Osteoblast (primary cell): ENCODE data around the gene EFNA2. TPM values are rescaled to one million over a fixed set of nuclear protein-coding genes. Genes with fewer than 3 reads are reported as not detected.

Experiments
- DNase-seq: peaks from one replicate; pipeline ENCODE4 v3.0.0; 2011; ENCODE audit warnings: low spot score, mixed read lengths; ENCODE audit not compliant: insufficient read length; ENCODE audit errors: missing footprints
- H2AFZ ChIP-seq: 2 replicates; pipeline ENCODE4 v1.6.0; 2011; ENCODE audit warnings: mild to moderate bottlenecking, low read length
- H3K27ac ChIP-seq: 2 replicates; pipeline ENCODE4 v1.5.1; 2011; ENCODE audit warnings: mild to moderate bottlenecking, low read depth, low read length, moderate library complexity
- H3K27me3 ChIP-seq: 2 replicates; pipeline ENCODE4 v1.6.0; 2012; ENCODE audit warnings: mild to moderate bottlenecking, control low read depth, inconsistent platforms, low read length, moderate library complexity; ENCODE audit not compliant: insufficient read depth
- H3K36me3 ChIP-seq: 2 replicates; pipeline ENCODE4 v1.5.1; 2011; ENCODE audit warnings: mild to moderate bottlenecking, low read length, control low read depth, moderate library complexity; ENCODE audit not compliant: insufficient read depth
- H3K4me1 ChIP-seq: 2 replicates; pipeline ENCODE4 v1.5.1; 2011; ENCODE audit warnings: mild to moderate bottlenecking, low read length, control low read depth, moderate library complexity; ENCODE audit not compliant: insufficient read depth
- H3K4me2 ChIP-seq: 2 replicates; pipeline ENCODE4 v1.6.0; 2011; ENCODE audit warnings: mild to moderate bottlenecking, low read length; ENCODE audit not compliant: insufficient read depth
- H3K4me3 ChIP-seq: fragments of 200-600 bp; sonication (generic); 3 replicates; pipeline ENCODE4 v1.5.1; 2012; ENCODE audit warnings: mild to moderate bottlenecking, low read length, inconsistent platforms; ENCODE audit not compliant: insufficient read depth
- H3K79me2 ChIP-seq: 2 replicates; pipeline ENCODE4 v1.6.0; 2012; ENCODE audit warnings: mild to moderate bottlenecking, low read length, control low read depth, inconsistent platforms; ENCODE audit not compliant: insufficient read depth
- H3K9me3 ChIP-seq: 2 replicates; pipeline ENCODE4 v1.5.1; 2011; ENCODE audit warnings: low read depth, low read length, control low read depth
- H4K20me1 ChIP-seq: 2 replicates; pipeline ENCODE4 v1.6.0; 2012; ENCODE audit warnings: mild to moderate bottlenecking, low read length, control low read depth; ENCODE audit not compliant: insufficient read depth
- CTCF ChIP-seq: IDR thresholded peaks from 2 replicates; pipeline ENCODE4 v1.5.1; 2011; ENCODE audit warnings: mild to moderate bottlenecking, low read depth, low read length, moderate library complexity; ENCODE audit errors: extremely low read depth
- total RNA-seq: library from RNA; depleted of rRNA; stranded (reverse); fragments of >200 nt; gene quantifications from 2 replicates; pipeline ENCODE4 v1.2.3, GENCODE V29; 2012

Gene EFNA2
- total RNA-seq, 1 donor, result not detected

DNA sequence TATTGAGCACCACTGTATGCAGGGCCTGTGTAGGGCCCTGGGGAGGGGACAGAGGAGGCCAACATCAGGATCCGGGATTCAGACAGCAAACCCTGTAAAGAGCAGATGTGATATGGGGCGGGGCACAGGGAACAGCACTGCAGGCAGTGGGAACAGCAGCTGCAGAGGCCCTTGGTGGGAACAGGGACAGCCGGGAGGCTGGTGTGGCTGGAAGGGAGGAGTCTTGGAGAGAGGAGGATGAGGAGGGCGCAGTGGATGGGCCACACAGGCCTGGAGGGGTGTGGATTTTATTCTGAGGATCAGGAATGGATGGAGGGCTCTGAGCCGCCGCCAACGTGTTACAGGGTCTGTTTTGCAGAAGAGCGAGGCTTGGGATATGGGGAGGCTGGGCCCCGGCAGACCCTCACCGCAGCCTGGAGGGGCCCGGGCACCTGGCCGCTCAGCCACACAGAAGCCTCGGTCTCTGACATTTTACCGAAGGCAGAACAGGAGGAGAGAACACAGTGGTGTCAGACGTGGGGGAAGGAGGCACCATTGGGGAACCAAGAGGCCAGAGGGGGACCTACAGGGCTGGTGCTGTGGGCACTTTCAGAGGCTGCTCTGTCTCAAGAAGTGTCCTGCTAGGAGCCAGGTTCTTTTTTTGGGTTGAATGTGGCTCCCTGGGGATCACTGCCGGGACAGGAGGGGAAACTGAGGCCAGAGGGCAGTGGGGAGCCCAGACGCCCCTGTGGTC is 6.9 kb downstream of the EFNA2 start:
- Histone ChIP-seq H3K36me3 (no peaks in the 10 kb centered on the region), H3K4me2 (no peak overlapping the region), H3K9me3 (no peaks in the 10 kb centered on the region), H4K20me1 (no peaks in the 10 kb centered on the region), H3K27ac (no peak overlapping the region), H3K27me3 (peaks cover 10% of the 10 kb centered on the region), H3K4me1 (no peaks in the 10 kb centered on the region), H3K79me2 (no peaks in the 10 kb centered on the region), H3K4me3 (no peak overlapping the region), H2AFZ (no peak overlapping the region)
- peak; percentile 94 for DNase-seq
- no peak for TF ChIP-seq CTCF

GRCh38 chr19:1293782-1294604 is 8.3 kb downstream of the EFNA2 start:
- no peak for DNase-seq

DNA sequence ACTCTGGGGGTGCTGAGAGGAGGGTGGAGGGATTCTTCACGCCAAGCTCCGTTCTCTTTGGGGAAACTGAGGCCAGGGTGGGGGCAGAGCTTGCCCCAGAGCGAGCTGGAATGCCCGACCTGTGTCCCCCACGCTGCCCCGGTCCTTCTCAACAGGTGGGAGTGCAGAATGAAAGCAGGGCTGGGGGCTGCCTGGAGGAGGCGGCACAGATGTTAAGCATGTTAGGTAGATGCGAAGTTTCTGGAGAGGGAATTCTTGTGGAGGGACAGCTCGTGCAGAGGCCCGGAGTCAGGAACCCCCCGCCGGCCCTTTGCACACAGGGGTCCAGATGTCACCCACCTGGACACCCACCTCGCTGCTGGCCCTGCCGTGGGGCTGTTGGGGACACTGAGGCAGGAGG is 9.0 kb downstream of the EFNA2 start:
- Histone ChIP-seq H3K4me1 (no peaks in the 10 kb centered on the region), H2AFZ (no peak overlapping the region), H3K27me3 (peaks cover 5% of the 10 kb centered on the region), H3K9me3 (no peaks in the 10 kb centered on the region), H4K20me1 (no peaks in the 10 kb centered on the region), H3K79me2 (no peaks in the 10 kb centered on the region), H3K4me3 (no peak overlapping the region), H3K4me2 (no peak overlapping the region), H3K27ac (no peak overlapping the region), H3K36me3 (no peaks in the 10 kb centered on the region)
- no peak for DNase-seq
- TF ChIP-seq CTCF, result no peak

More at GRCh38 chr19:1293782-1294604, 8.3 kb downstream of the EFNA2 start:
- H3K4me1 ChIP-seq, result no peaks in the 10 kb centered on the region
- H3K27me3 ChIP-seq, result peaks cover 5% of the 10 kb centered on the region
- no peaks in the 10 kb centered on the region for H3K9me3 ChIP-seq
- no peak overlapping the region for H3K4me2 ChIP-seq
- no peak overlapping the region for H3K27ac ChIP-seq
- no peaks in the 10 kb centered on the region for H3K36me3 ChIP-seq
- no peak for TF ChIP-seq CTCF
- no peaks in the 10 kb centered on the region for H4K20me1 ChIP-seq
- no peak overlapping the region for H3K4me3 ChIP-seq
- no peaks in the 10 kb centered on the region for H3K79me2 ChIP-seq
- no peak overlapping the region for H2AFZ ChIP-seq
